Natural killer cell (primary cell): ENCODE data around the gene SMAD4. TPM values are rescaled to one million over a fixed set of nuclear protein-coding genes. Genes with fewer than 3 reads are reported as not detected.
A peak's percentile ranks its signal among the peaks of the same experiment; 100 is the strongest.

Source experiments
- ATAC-seq, 3 donors: fragments of 150-1000 bp in 2 of 3; fragments of 200-7000 bp in 1 of 3; cut with Tn5 transposase; 1 replicate in 1 of 3; 2 replicates in 2 of 3; pipeline ENCODE4 v1.10.0; 2021; ENCODE audit warnings: mild to moderate bottlenecking in 2 of 3, moderate library complexity in 2 of 3
- DNase-seq, 2 donors: peaks; one replicate each; pipeline versions ENCODE4 v3.0.0 to v3.0.0-alpha.2; 2013 to 2021; ENCODE audit warnings: mixed read lengths in 1 of 2
- H3K27ac ChIP-seq: one replicate; pipeline ENCODE4 v1.5.1; 2013; ENCODE audit warnings: mild to moderate bottlenecking, low read length
- H3K27me3 ChIP-seq: one replicate; pipeline ENCODE4 v1.6.1; 2013; ENCODE audit warnings: low read length; ENCODE audit not compliant: control insufficient read depth, insufficient read depth
- H3K36me3 ChIP-seq: one replicate; pipeline ENCODE4 v1.6.1; 2013; ENCODE audit warnings: low read length; ENCODE audit not compliant: control insufficient read depth, insufficient read depth
- H3K4me1 ChIP-seq: one replicate; pipeline ENCODE4 v1.6.1; 2013; ENCODE audit warnings: low read length; ENCODE audit not compliant: control insufficient read depth, insufficient read depth
- H3K4me3 ChIP-seq: one replicate; pipeline ENCODE4 v1.5.1; 2013; ENCODE audit warnings: low read length
- H3K9me3 ChIP-seq: one replicate; pipeline ENCODE4 v1.6.1; 2013; ENCODE audit warnings: low read length; ENCODE audit not compliant: control insufficient read depth, insufficient read depth
- H3K27ac Mint-ChIP-seq, 2 donors: one replicate each; pipeline ENCODE4 v1.8.0; 2022; ENCODE audit warnings: mild to moderate bottlenecking in 2 of 2, mixed read lengths in 2 of 2, moderate library complexity in 1 of 2
- H3K27me3 Mint-ChIP-seq, 2 donors: one replicate each; pipeline ENCODE4 v1.8.0; 2022; ENCODE audit warnings: low read depth in 2 of 2, mixed read lengths in 2 of 2
- H3K36me3 Mint-ChIP-seq: one replicate; pipeline ENCODE4 v1.8.0; 2022; ENCODE audit warnings: mixed read lengths
- H3K4me1 Mint-ChIP-seq, 2 donors: one replicate each; pipeline ENCODE4 v1.8.0; 2022; ENCODE audit warnings: mixed read lengths in 2 of 2
- H3K4me3 Mint-ChIP-seq: one replicate; pipeline ENCODE4 v1.8.0; 2022; ENCODE audit warnings: mild to moderate bottlenecking, moderate library complexity, mixed read lengths
- H3K9me3 Mint-ChIP-seq, 2 donors: one replicate each; pipeline ENCODE4 v1.8.0; 2022; ENCODE audit warnings: mixed read lengths in 2 of 2
- WGBS: methylation state at CpG from one replicate; pipeline ENCODE4 v1.1.7; 2013; ENCODE audit warnings: missing lambda C conversion rate; ENCODE audit not compliant: insufficient coverage; 5-methylcytosine and 5-hydroxymethylcytosine counted together
- intact Hi-C: fragments of 100-400 bp; cut with micrococcal nuclease; formaldehyde crosslinking; loops from one replicate; pipeline ENCODE4 v1.14.2; 2022
- total RNA-seq, 4 donors: library from RNA; stranded (reverse); fragments of 120-200 nt in 1 of 4; gene quantifications; one replicate each; pipeline versions ENCODE4 v1.2.3 to v1.2.4, GENCODE V29; 2013 to 2022
- TF ChIP-seq, protein P1 (sequence below): fragments of 200-600 bp; IDR thresholded peaks from one replicate; pipeline ENCODE4 v1.8.0; 2022; ENCODE audit warnings: antibody characterized with exemption

The SMAD4 gene
- total RNA-seq, 3 donors from 2014 or later (not counting 1 experiment from before 2014, with no cell fraction given) = 63.4 to 92.7 (median 73.8) TPM

DNA sequence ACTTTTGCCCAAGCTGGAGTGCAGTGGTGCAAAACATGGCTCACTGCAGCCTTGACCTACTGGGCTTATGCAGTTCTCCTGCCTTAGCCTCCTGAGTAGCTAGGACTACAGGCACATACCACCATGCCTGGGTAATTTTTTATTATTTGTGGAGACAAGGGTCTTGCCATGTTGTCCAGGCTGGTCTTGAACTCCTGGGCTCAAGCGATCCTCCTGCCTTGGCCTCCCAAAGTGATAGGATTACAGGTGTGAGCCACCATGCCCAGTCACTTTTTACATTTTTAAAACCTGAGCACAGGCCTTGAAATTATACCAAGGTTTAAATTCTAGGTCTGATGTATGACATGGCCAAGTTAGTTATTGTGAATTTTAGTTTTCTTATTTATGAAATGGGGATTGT lies 18.2 kb downstream of the SMAD4 start:
- no peak for ATAC-seq
- H3K27ac ChIP-seq = no peak overlapping the region
- H3K4me1 ChIP-seq = no peaks in the 10 kb centered on the region
- no peaks in the 10 kb centered on the region for H3K9me3 Mint-ChIP-seq
- intact Hi-C loops = no loop called here
- H3K27ac Mint-ChIP-seq = no peak overlapping the region
- no peak for DNase-seq
- no peaks in the 10 kb centered on the region for H3K36me3 Mint-ChIP-seq
- H3K4me3 ChIP-seq = no peak overlapping the region
- no peaks in the 10 kb centered on the region for H3K27me3 Mint-ChIP-seq
- no peaks in the 10 kb centered on the region for H3K9me3 ChIP-seq
- H3K36me3 ChIP-seq = peaks cover 27% of the 10 kb centered on the region
- H3K27me3 ChIP-seq = no peaks in the 10 kb centered on the region
- 100% methylated on average over 1 of the region's 1 CpG for WGBS
- peaks cover 39 to 54% of the 10 kb centered on the region in 2 donors for H3K4me1 Mint-ChIP-seq
- no peak overlapping the region for H3K4me3 Mint-ChIP-seq
- TF ChIP-seq, protein P1, sequence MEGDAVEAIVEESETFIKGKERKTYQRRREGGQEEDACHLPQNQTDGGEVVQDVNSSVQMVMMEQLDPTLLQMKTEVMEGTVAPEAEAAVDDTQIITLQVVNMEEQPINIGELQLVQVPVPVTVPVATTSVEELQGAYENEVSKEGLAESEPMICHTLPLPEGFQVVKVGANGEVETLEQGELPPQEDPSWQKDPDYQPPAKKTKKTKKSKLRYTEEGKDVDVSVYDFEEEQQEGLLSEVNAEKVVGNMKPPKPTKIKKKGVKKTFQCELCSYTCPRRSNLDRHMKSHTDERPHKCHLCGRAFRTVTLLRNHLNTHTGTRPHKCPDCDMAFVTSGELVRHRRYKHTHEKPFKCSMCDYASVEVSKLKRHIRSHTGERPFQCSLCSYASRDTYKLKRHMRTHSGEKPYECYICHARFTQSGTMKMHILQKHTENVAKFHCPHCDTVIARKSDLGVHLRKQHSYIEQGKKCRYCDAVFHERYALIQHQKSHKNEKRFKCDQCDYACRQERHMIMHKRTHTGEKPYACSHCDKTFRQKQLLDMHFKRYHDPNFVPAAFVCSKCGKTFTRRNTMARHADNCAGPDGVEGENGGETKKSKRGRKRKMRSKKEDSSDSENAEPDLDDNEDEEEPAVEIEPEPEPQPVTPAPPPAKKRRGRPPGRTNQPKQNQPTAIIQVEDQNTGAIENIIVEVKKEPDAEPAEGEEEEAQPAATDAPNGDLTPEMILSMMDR = no peak

DNA sequence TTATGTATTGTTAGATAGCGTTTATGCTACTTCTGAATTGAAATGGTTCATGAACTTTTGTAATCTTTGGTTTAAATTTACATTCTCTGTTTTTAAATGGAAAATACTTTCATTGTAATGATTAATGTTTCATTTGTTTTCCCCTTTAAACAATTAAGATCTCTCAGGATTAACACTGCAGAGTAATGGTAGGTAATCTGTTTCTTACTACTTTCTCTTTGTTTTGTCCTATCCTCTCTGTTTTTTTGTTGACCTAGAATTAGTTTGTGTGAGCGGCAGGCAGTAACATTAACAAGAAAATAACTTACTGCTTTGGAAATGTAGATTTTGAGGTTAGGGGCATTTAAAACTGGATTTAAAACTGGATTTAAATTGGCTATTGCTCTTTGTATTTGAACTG lies 19.1 kb downstream of the SMAD4 start:
- Mint-ChIP-seq H3K9me3 (no peaks in the 10 kb centered on the region), H3K27ac (peak overlapping the region in 1 of 2 donors; percentile 58), H3K4me1 (peaks cover 39 to 54% of the 10 kb centered on the region in 2 donors), H3K27me3 (no peaks in the 10 kb centered on the region), H3K36me3 (no peaks in the 10 kb centered on the region), H3K4me3 (no peak overlapping the region)
- H3K4me1 ChIP-seq = no peaks in the 10 kb centered on the region
- no peak for DNase-seq
- H3K27me3 ChIP-seq = no peaks in the 10 kb centered on the region
- H3K9me3 ChIP-seq = no peaks in the 10 kb centered on the region
- 100% methylated on average over 1 of the region's 2 CpGs for WGBS
- no peak for ATAC-seq
- H3K36me3 ChIP-seq = peaks cover 27% of the 10 kb centered on the region
- TF ChIP-seq, protein P1 = no peak
- no peak overlapping the region for H3K27ac ChIP-seq
- intact Hi-C loops = no loop called here
- H3K4me3 ChIP-seq = no peak overlapping the region

DNA sequence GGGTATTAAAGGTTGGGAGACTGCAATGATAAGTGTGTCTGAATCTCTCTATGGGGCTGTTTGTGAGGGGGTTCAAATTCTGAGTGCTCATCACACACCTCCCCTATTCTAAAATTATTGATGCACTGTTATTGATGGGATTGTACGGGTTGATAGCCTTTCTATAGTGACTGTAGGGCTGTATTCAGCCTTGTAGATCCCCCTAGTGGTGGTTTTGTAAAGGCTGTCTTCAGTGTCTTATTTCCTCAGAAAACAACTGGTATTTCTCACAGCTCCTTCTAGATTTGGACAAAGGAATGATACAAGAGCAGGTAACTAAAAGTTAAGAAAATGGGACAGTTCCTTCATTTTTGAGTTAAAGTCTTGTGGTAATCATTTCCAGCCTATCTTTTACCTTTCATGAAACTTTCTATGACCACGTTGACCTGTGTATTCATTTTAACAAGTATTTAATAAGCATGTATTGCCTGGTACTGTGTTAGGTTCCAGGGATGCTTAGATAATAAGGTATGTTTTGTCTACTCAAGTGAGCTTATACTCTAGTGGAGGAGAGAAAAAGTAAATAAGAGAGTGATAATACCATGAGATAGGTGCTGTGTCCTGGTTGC lies 21.2 kb downstream of the SMAD4 start:
- Mint-ChIP-seq H3K4me1 (peaks cover 23 to 35% of the 10 kb centered on the region in 2 donors), H3K36me3 (no peaks in the 10 kb centered on the region), H3K27ac (peak overlapping the region; percentile 69 to 81), H3K9me3 (no peaks in the 10 kb centered on the region), H3K27me3 (no peaks in the 10 kb centered on the region), H3K4me3 (no peak overlapping the region)
- peak in 1 of 2 donors; percentile 79 for DNase-seq
- no peak overlapping the region for H3K27ac ChIP-seq
- WGBS = 0% methylated on average over 1 of the region's 2 CpGs
- H3K4me1 ChIP-seq = no peaks in the 10 kb centered on the region
- no peaks in the 10 kb centered on the region for H3K9me3 ChIP-seq
- TF ChIP-seq, protein P1 = peak; percentile 89
- no peaks in the 10 kb centered on the region for H3K27me3 ChIP-seq
- peak; percentile 74 to 85 (median 84) for ATAC-seq
- no peak overlapping the region for H3K4me3 ChIP-seq
- intact Hi-C loops = loop anchor here (1.0 to 10.0 kb wide), 3 partner anchors 86 to 231 kb away; partner anchors contain the start of genes ELAC1, ME2 and MRO
- peaks cover 38% of the 10 kb centered on the region for H3K36me3 ChIP-seq

DNA sequence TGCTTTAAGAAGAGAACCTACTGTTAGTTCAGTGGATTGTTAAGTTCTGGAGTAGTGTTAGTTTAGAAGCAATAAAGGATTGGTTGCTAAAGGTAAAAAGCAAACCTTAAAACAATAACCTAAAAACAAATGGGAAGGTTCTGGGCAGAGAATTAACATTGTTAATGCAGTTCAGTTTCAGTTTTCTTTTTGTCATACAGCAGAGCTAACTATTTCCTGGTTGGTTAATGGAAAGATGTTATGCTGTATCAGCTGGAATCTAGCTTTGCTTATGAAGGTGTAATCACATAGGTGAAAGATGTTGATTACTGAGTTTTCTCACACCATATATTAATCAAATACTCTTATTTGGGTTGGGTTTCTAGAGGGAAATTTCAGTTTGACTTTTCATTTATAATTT lies 23.8 kb downstream of the SMAD4 start:
- Histone ChIP-seq H3K9me3 (no peaks in the 10 kb centered on the region), H3K27me3 (no peaks in the 10 kb centered on the region), H3K36me3 (peaks cover 41% of the 10 kb centered on the region), H3K4me3 (no peak overlapping the region), H3K27ac (peak overlapping the region; percentile 37), H3K4me1 (no peaks in the 10 kb centered on the region)
- Mint-ChIP-seq H3K9me3 (no peaks in the 10 kb centered on the region), H3K27me3 (no peaks in the 10 kb centered on the region), H3K4me3 (no peak overlapping the region), H3K4me1 (peaks cover 27 to 32% of the 10 kb centered on the region in 2 donors), H3K27ac (peak overlapping the region; percentile 89 to 92), H3K36me3 (peaks cover 7% of the 10 kb centered on the region)
- DNase-seq = peak in 1 of 2 donors; percentile 34
- intact Hi-C loops = loop anchor here (5.0 to 10.0 kb wide), 2 partner anchors 89 to 177 kb away; partner anchors contain the start of genes ELAC1 and ME2
- peak; percentile 72 to 84 (median 78) for ATAC-seq
- TF ChIP-seq, protein P1 = no peak
